CD14-positive monocyte (primary cell): ENCODE data around the gene STX18. TPM values are rescaled to one million over a fixed set of nuclear protein-coding genes. Genes with fewer than 3 reads are reported as not detected.

Source experiments
- DNase-seq, 3 donors: peaks; one replicate each; pipeline ENCODE4 v3.0.0-alpha.2; 2011 to 2022
- H2AFZ ChIP-seq: 2 replicates; pipeline ENCODE4 v1.6.0; 2012; ENCODE audit warnings: mild to moderate bottlenecking, low read depth, low read length, inconsistent platforms; ENCODE audit not compliant: insufficient read depth, poor library complexity, severe bottlenecking
- H3K27ac ChIP-seq, 2 donors: 1 replicate in 1 of 2; 2 replicates in 1 of 2; pipeline ENCODE4 v1.5.1; 2012 to 2013; ENCODE audit warnings: low read length in 2 of 2, control low read depth in 1 of 2, inconsistent platforms in 1 of 2, low read depth in 1 of 2, mild to moderate bottlenecking in 1 of 2
- H3K27me3 ChIP-seq, 2 donors: one replicate each; pipeline versions ENCODE4 v1.6.0 to v1.6.1; 2011 to 2013; ENCODE audit warnings: low read length in 2 of 2; ENCODE audit not compliant: control insufficient read depth in 2 of 2, insufficient read depth in 2 of 2
- H3K36me3 ChIP-seq, 2 donors: replicated peaks in 1 of 2; 1 replicate in 1 of 2; 2 replicates in 1 of 2; pipeline versions ENCODE4 v1.5.1 to v1.6.1; 2012 to 2013; ENCODE audit warnings: low read length in 2 of 2, control low read depth in 1 of 2, inconsistent platforms in 1 of 2, mild to moderate bottlenecking in 1 of 2; ENCODE audit not compliant: insufficient read depth in 2 of 2, control insufficient read depth in 1 of 2
- H3K4me1 ChIP-seq, 2 donors: 1 replicate in 1 of 2; 2 replicates in 1 of 2; pipeline versions ENCODE4 v1.5.1 to v1.6.1; 2012 to 2013; ENCODE audit warnings: low read length in 2 of 2, control low read depth in 1 of 2, inconsistent platforms in 1 of 2, mild to moderate bottlenecking in 1 of 2, moderate library complexity in 1 of 2; ENCODE audit not compliant: insufficient read depth in 2 of 2, control insufficient read depth in 1 of 2
- H3K4me2 ChIP-seq: replicated peaks from 2 replicates; pipeline ENCODE3; 2012; ENCODE audit warnings: low read length, moderate library complexity, mild to moderate bottlenecking; ENCODE audit not compliant: poor library complexity, severe bottlenecking; ENCODE audit errors: extremely low read depth
- H3K4me3 ChIP-seq, 3 experiments: fragments of 200-600 bp in 1 of 3; sonication (generic) in 1 of 3; replicated peaks in 1 of 3; 1 replicate in 2 of 3; 2 replicates in 1 of 3; pipeline ENCODE4 v1.5.1; 2011 to 2013; ENCODE audit warnings: low read length in 3 of 3, mild to moderate bottlenecking in 3 of 3, control low read depth in 2 of 3, low read depth in 2 of 3, inconsistent platforms in 1 of 3, moderate library complexity in 1 of 3
- H3K79me2 ChIP-seq: 2 replicates; pipeline ENCODE4 v1.6.0; 2012; ENCODE audit warnings: mild to moderate bottlenecking, control low read depth, inconsistent platforms, low read length, moderate library complexity; ENCODE audit not compliant: insufficient read depth
- H3K9ac ChIP-seq: 2 replicates; pipeline ENCODE4 v1.6.0; 2017; ENCODE audit warnings: low read length, mild to moderate bottlenecking; ENCODE audit not compliant: insufficient read depth, poor library complexity, severe bottlenecking
- H3K9me3 ChIP-seq, 2 donors: replicated peaks in 1 of 2; 1 replicate in 1 of 2; 2 replicates in 1 of 2; pipeline versions ENCODE4 v1.5.1 to v1.6.1; 2012 to 2013; ENCODE audit warnings: low read length in 2 of 2, control low read depth in 1 of 2; ENCODE audit not compliant: control insufficient read depth in 1 of 2, insufficient read depth in 1 of 2
- H4K20me1 ChIP-seq: 2 replicates; pipeline ENCODE4 v1.6.0; 2012; ENCODE audit warnings: mild to moderate bottlenecking, low read length, control low read depth, moderate library complexity; ENCODE audit not compliant: insufficient read depth
- H3K27ac Mint-ChIP-seq, 7 donors: one replicate each; pipeline ENCODE4 v1.8.0; 2020; ENCODE audit warnings: mild to moderate bottlenecking in 7 of 7, mixed read lengths in 7 of 7, moderate library complexity in 6 of 7, inconsistent platforms in 2 of 7
- H3K27me3 Mint-ChIP-seq, 3 donors: one replicate each; pipeline ENCODE4 v1.8.0; 2021 to 2022; ENCODE audit warnings: low read depth in 3 of 3, mild to moderate bottlenecking in 3 of 3, mixed read lengths in 3 of 3, moderate library complexity in 3 of 3, inconsistent platforms in 1 of 3
- H3K36me3 Mint-ChIP-seq, 2 donors: one replicate each; pipeline ENCODE4 v1.8.0; 2020; ENCODE audit warnings: mixed read lengths in 2 of 2, inconsistent platforms in 1 of 2, mild to moderate bottlenecking in 1 of 2
- H3K4me1 Mint-ChIP-seq: one replicate; pipeline ENCODE4 v1.8.0; 2020; ENCODE audit warnings: mild to moderate bottlenecking, mixed read lengths
- H3K4me3 Mint-ChIP-seq, 2 donors: one replicate each; pipeline ENCODE4 v1.8.0; 2020; ENCODE audit warnings: mild to moderate bottlenecking in 2 of 2, mixed read lengths in 2 of 2, moderate library complexity in 1 of 2
- H3K9me3 Mint-ChIP-seq, 7 donors: one replicate each; pipeline ENCODE4 v1.8.0; 2020 to 2022; ENCODE audit warnings: mixed read lengths in 7 of 7, mild to moderate bottlenecking in 6 of 7, moderate library complexity in 6 of 7, inconsistent platforms in 2 of 7
- CTCF ChIP-seq: fragments of 200-600 bp; IDR thresholded peaks from one replicate; pipeline ENCODE4 v1.8.0; 2022; ENCODE audit warnings: antibody characterized with exemption, mild to moderate bottlenecking
- WGBS: methylation state at CpG from one replicate; pipeline ENCODE4 v1.1.5; 2013; ENCODE audit warnings: missing lambda C conversion rate; ENCODE audit not compliant: insufficient coverage; 5-methylcytosine and 5-hydroxymethylcytosine counted together
- intact Hi-C, 2 donors: fragments of 100-400 bp; cut with micrococcal nuclease; formaldehyde crosslinking; loops; one replicate each; pipeline versions ENCODE4 v1.15.0 to v1.15.1; 2023
- polyA plus RNA-seq, 3 donors: library from polyadenylated mRNA; depleted of rRNA in 1 of 3; unstranded in 2 of 3; stranded (reverse) in 1 of 3; fragments of 300-500 nt in 2 of 3; fragments of >200 nt in 1 of 3; fragmentation: Illumina TruSeq in 2 of 3; gene quantifications; 1 replicate in 2 of 3; 2 replicates in 1 of 3; pipeline ENCODE4 v1.2.3, GENCODE V29; 2012 to 2021

The STX18 gene
- polyA plus RNA-seq, 3 donors = 19.0 to 24.1 (median 19.6) TPM

- no peak overlapping the region for H2AFZ ChIP-seq
- no peaks in the 10 kb centered on the region for H3K79me2 ChIP-seq
- Mint-ChIP-seq H3K27me3 (no peaks in the 10 kb centered on the region), H3K4me3 (no peak overlapping the region), H3K27ac (peak overlapping the region in 1 of 7 donors; percentile 21), H3K9me3 (no peaks in the 10 kb centered on the region), H3K4me1 (no peaks in the 10 kb centered on the region), H3K36me3 (peaks cover 21 to 42% of the 10 kb centered on the region in 2 donors)
- TF ChIP-seq CTCF = no peak
- H3K4me1 ChIP-seq = no peaks in the 10 kb centered on the region
- no peak overlapping the region for H3K27ac ChIP-seq
- H3K27me3 ChIP-seq = no peaks in the 10 kb centered on the region
- H3K9me3 ChIP-seq = no peaks in the 10 kb centered on the region
- 86% methylated on average over 1 of the region's 2 CpGs for WGBS
- no peak for DNase-seq
- H3K9ac ChIP-seq = no peak overlapping the region
- no peak overlapping the region for H3K4me3 ChIP-seq
- intact Hi-C loops = no loop called here
- no peaks in the 10 kb centered on the region for H4K20me1 ChIP-seq
- H3K36me3 ChIP-seq = peaks cover 15 to 36% of the 10 kb centered on the region in 2 donors
- H3K4me2 ChIP-seq = no peak overlapping the region
Measured at GRCh38 chr4:4443821-4444220, 98.0 kb downstream of the STX18 start.

DNA sequence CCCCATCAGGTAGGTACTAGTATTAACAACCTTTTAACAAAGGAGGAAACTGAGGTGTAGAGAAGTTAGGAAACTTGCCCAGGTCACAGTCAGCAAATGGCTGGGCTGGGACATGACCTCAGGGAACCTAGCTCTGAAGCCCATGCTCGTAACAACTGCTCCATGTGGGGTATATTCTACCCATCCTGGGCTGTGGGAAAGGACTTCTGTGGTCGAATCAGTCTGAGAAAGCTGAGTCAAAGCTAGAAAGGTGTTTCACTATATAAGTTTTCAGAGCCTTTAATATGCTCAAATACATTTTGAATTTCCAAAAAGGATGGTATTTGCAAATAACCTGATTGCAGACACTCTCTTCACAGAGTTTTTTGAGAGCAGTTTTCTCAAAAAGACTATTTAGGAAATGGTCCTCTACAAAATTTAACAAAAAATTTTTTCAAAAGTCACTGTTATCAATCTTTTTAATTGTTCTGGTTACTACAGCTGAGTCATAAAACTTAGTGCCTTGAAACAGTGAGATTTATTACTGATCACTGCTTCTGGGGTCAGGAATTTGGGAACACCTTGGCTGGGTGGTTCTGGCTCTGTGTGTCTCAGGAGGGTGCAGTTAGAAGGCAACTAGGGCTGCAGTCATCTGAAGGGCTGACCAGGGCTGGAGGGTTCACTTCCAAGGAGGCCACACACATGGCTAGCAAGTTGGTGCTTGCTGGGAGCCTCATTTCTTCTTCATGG lies 101.4 kb downstream of the STX18 start:
- no peak for DNase-seq
- no peak overlapping the region for H3K27ac ChIP-seq
- TF ChIP-seq CTCF = no peak
- H3K9me3 Mint-ChIP-seq = no peaks in the 10 kb centered on the region
- no peak overlapping the region for H3K4me3 ChIP-seq
- H3K79me2 ChIP-seq = no peaks in the 10 kb centered on the region
- intact Hi-C loops = no loop called here
- no peak overlapping the region for H3K4me3 Mint-ChIP-seq
- H3K36me3 ChIP-seq = peaks cover 46 to 69% of the 10 kb centered on the region in 2 donors
- H3K27ac Mint-ChIP-seq = peak overlapping the region in 1 of 7 donors; percentile 38
- WGBS = 94% methylated on average over 2 of the region's 2 CpGs
- H4K20me1 ChIP-seq = no peaks in the 10 kb centered on the region
- H2AFZ ChIP-seq = no peak overlapping the region
- no peaks in the 10 kb centered on the region for H3K27me3 Mint-ChIP-seq
- no peak overlapping the region for H3K9ac ChIP-seq
- no peak overlapping the region for H3K4me2 ChIP-seq
- H3K4me1 ChIP-seq = no peaks in the 10 kb centered on the region
- no peaks in the 10 kb centered on the region for H3K27me3 ChIP-seq
- H3K9me3 ChIP-seq = no peaks in the 10 kb centered on the region
- no peaks in the 10 kb centered on the region for H3K4me1 Mint-ChIP-seq
- H3K36me3 Mint-ChIP-seq = peaks cover 47 to 64% of the 10 kb centered on the region in 2 donors
